Measurements from ENCODE around the gene SNAP47. TPM values are rescaled to one million over a fixed set of nuclear protein-coding genes. Genes with fewer than 3 reads are reported as not detected.
A peak's percentile ranks its signal among the peaks of the same experiment; 100 is the strongest.

SNAP47 gene
- total and polyA plus RNA-seq, 2 experiments from 2014 or later = 29.3 to 40.1 TPM

GRCh38 chr1:227782226-227782625 is 47.0 kb downstream of the SNAP47 start:
- Histone ChIP-seq H3K4me3 (no peak overlapping the region), H3K27ac (no peak overlapping the region), H3K9ac (no peak overlapping the region), H3K9me3 (ENCODE audit: low read depth) (no peaks in the 10 kb centered on the region), H3K4me1 (ENCODE audit: insufficient read depth) (peaks cover 14% of the 10 kb centered on the region), H2AFZ (no peak overlapping the region), H3F3A (ENCODE audit: insufficient read depth) (peaks cover 10% of the 10 kb centered on the region; the same call in 1 of the 2 replicates), H3K79me2 (ENCODE audit: insufficient read depth) (no peaks in the 10 kb centered on the region), H3K27me3 (replicated peaks; ENCODE audit: insufficient read depth) (no peaks in the 10 kb centered on the region), H4K20me1 (ENCODE audit: insufficient read depth) (no peaks in the 10 kb centered on the region), H3K9me2 (ENCODE audit: insufficient read depth) (no peaks in the 10 kb centered on the region), H3K4me2 (ENCODE audit: unreplicated experiment) (no peak overlapping the region), H3K36me3 (ENCODE audit: low read depth) (no peaks in the 10 kb centered on the region)
- in situ Hi-C loops (cut with MboI) = no loop called here
- TF ChIP-seq EZH2phosphoT487 (IDR thresholded peaks at IDR 0.05; ENCODE audit: insufficient read depth, low read depth) (no peak), EZH2 (IDR thresholded peaks at IDR 0.05; ENCODE audit: insufficient read depth, poor library complexity, severe bottlenecking) (no peak)
- no peak for DNase-seq
- WGBS, 2 experiments (ENCODE audit: low coverage in 1 of 2, low lambda C conversion rate in 2 of 2, missing lambda C conversion rate in 2 of 2) = 72 to 74% methylated on average over 4 of the region's 4 CpGs

- DNase-seq = no peak
Observed at GRCh38 chr1:227785094-227785804, 50.0 kb downstream of the SNAP47 start.

DNA sequence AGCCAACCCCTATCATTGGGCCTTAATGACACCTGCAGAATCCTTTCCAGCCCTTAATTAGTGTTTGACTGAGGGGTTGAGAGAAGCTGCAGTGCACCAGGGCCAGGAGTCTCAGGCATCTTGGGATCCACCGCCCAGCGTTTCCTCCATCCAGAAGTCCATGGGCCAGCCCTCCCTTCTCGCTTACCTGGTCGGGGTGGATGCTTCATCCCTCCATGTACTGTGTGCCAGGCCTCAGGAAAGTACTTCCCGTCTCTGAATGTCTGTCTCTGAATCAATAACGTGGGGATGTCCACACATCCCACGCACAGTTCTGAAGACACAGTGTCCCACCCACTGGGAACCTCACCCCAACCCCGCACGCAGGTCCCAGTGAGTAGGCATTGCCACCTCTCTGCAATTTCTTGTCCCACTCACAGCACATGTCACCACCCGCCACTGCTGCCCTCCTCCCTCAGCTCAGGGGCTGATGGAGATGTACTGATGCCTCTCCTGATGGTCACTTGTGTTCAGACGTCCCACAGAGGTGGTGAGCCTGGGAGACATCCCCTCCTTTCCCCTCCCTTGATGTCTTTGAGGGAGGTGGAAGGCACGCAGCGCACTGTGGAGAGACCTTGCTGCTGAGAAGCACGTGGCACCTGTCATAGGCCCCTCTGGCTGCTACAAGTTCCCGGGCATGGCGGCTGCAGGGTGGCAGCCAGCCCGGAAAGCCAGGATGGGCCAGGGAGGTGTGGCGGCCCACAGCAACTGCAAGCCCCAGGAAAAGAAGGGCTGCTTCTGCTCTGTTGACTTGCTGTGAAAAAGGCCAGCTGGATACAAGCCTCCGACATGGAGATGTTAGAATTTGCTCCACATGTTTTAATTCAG is 50.8 kb downstream of the SNAP47 start:
- no peak overlapping the region for H3K27ac ChIP-seq

More at GRCh38 chr1:227785094-227785804, 50.0 kb downstream of the SNAP47 start:
- no peaks in the 10 kb centered on the region for H3F3A ChIP-seq (ENCODE audit: insufficient read depth)
- no peaks in the 10 kb centered on the region for H3K4me1 ChIP-seq (ENCODE audit: insufficient read depth)
- no peaks in the 10 kb centered on the region for H3K9me2 ChIP-seq (ENCODE audit: insufficient read depth)
- H3K4me3 ChIP-seq = no peak overlapping the region
- in situ Hi-C loops (cut with MboI) = no loop called here
- TF ChIP-seq EZH2 (IDR thresholded peaks at IDR 0.05; ENCODE audit: insufficient read depth, poor library complexity, severe bottlenecking) (no peak), EZH2phosphoT487 (IDR thresholded peaks at IDR 0.05; ENCODE audit: insufficient read depth, low read depth) (no peak)
- H3K36me3 ChIP-seq (ENCODE audit: low read depth) = no peaks in the 10 kb centered on the region
- H3K9ac ChIP-seq = no peak overlapping the region
- no peaks in the 10 kb centered on the region for H4K20me1 ChIP-seq (ENCODE audit: insufficient read depth)
- H3K4me2 ChIP-seq (ENCODE audit: unreplicated experiment) = no peak overlapping the region
- H3K79me2 ChIP-seq (ENCODE audit: insufficient read depth) = no peaks in the 10 kb centered on the region
- H2AFZ ChIP-seq = no peak overlapping the region
- WGBS, 2 experiments (ENCODE audit: low coverage in 1 of 2, low lambda C conversion rate in 2 of 2, missing lambda C conversion rate in 2 of 2) = 96 to 98% methylated on average over 13 of the region's 13 CpGs
- no peaks in the 10 kb centered on the region for H3K9me3 ChIP-seq (ENCODE audit: low read depth)
- H3K27ac ChIP-seq = no peak overlapping the region
- no peaks in the 10 kb centered on the region for H3K27me3 ChIP-seq (replicated peaks; ENCODE audit: insufficient read depth)

GRCh38 chr1:227786673-227787512 is 51.7 kb downstream of the SNAP47 start:
- no peaks in the 10 kb centered on the region for H3K9me3 ChIP-seq (ENCODE audit: low read depth)
- no peaks in the 10 kb centered on the region for H4K20me1 ChIP-seq (ENCODE audit: insufficient read depth)
- H3K27me3 ChIP-seq (replicated peaks; ENCODE audit: insufficient read depth) = no peaks in the 10 kb centered on the region
- H3F3A ChIP-seq (ENCODE audit: insufficient read depth) = 0 out of 2 replicates have a peak, but pooled peaks cover 4% of the 10 kb centered on the region
- H3K4me2 ChIP-seq (ENCODE audit: unreplicated experiment) = peak overlapping the region; percentile 88
- H3K9me2 ChIP-seq (ENCODE audit: insufficient read depth) = no peaks in the 10 kb centered on the region
- H3K27ac ChIP-seq = no peak overlapping the region
- DNase-seq = peak; percentile 41
- TF ChIP-seq EZH2phosphoT487 (IDR thresholded peaks at IDR 0.05; ENCODE audit: insufficient read depth, low read depth) = no peak
- TF ChIP-seq EZH2 (IDR thresholded peaks at IDR 0.05; ENCODE audit: insufficient read depth, poor library complexity, severe bottlenecking) = no peak
- in situ Hi-C loops (cut with MboI) = no loop called here
- WGBS, 2 experiments (ENCODE audit: low coverage in 1 of 2, low lambda C conversion rate in 2 of 2, missing lambda C conversion rate in 2 of 2) = 14 to 19% methylated on average over 42 to 45 of the region's 45 CpGs
- peak overlapping the region; percentile 70 for H3K9ac ChIP-seq
- peak overlapping the region; percentile 72 for H3K4me3 ChIP-seq
- H3K4me1 ChIP-seq (ENCODE audit: insufficient read depth) = no peaks in the 10 kb centered on the region
- peak overlapping the region; percentile 74 for H2AFZ ChIP-seq
- no peaks in the 10 kb centered on the region for H3K79me2 ChIP-seq (ENCODE audit: insufficient read depth)
- no peaks in the 10 kb centered on the region for H3K36me3 ChIP-seq (ENCODE audit: low read depth)

More for the DNA sequence above, 50.8 kb downstream of the SNAP47 start:
- in situ Hi-C loops (cut with MboI) = no loop called here
- 60% methylated on average over 19 of the region's 19 CpGs for WGBS, 2 experiments (ENCODE audit: low coverage in 1 of 2, low lambda C conversion rate in 2 of 2, missing lambda C conversion rate in 2 of 2)
- H3K4me3 ChIP-seq = no peak overlapping the region
- no peaks in the 10 kb centered on the region for H4K20me1 ChIP-seq (ENCODE audit: insufficient read depth)
- DNase-seq = no peak
- H3K4me1 ChIP-seq (ENCODE audit: insufficient read depth) = no peaks in the 10 kb centered on the region
- no peaks in the 10 kb centered on the region for H3F3A ChIP-seq (ENCODE audit: insufficient read depth)
- H3K36me3 ChIP-seq (ENCODE audit: low read depth) = no peaks in the 10 kb centered on the region
- no peak overlapping the region for H2AFZ ChIP-seq
- no peaks in the 10 kb centered on the region for H3K79me2 ChIP-seq (ENCODE audit: insufficient read depth)
- TF ChIP-seq EZH2phosphoT487 (IDR thresholded peaks at IDR 0.05; ENCODE audit: insufficient read depth, low read depth) = no peak
- TF ChIP-seq EZH2 (IDR thresholded peaks at IDR 0.05; ENCODE audit: insufficient read depth, poor library complexity, severe bottlenecking) = no peak
- H3K9me2 ChIP-seq (ENCODE audit: insufficient read depth) = no peaks in the 10 kb centered on the region
- no peaks in the 10 kb centered on the region for H3K27me3 ChIP-seq (replicated peaks; ENCODE audit: insufficient read depth)
- no peaks in the 10 kb centered on the region for H3K9me3 ChIP-seq (ENCODE audit: low read depth)
- no peak overlapping the region for H3K9ac ChIP-seq
- no peak overlapping the region for H3K4me2 ChIP-seq (ENCODE audit: unreplicated experiment)

Measured in GM23248 (cell line).